B cell (primary cell): ENCODE measurements around the gene STX1A. TPM values are rescaled to one million over a fixed set of nuclear protein-coding genes. Genes with fewer than 3 reads are reported as not detected.

Experiments used
- ATAC-seq: fragments of 200-7000 bp; cut with Tn5 transposase; one replicate; pipeline ENCODE4 v1.10.0; 2021; ENCODE audit warnings: low read depth, mild to moderate bottlenecking, moderate number of reproducible peaks, moderate library complexity
- CTCF ChIA-PET: fragments of 350-600 bp; sonication (Branson Sonifier 250); formaldehyde crosslinking; loops from one replicate; lab custom pipeline; 2021; ENCODE audit warnings: antibody characterized with exemption, inconsistent platforms; lab: Charles Lee
- POLR2A ChIA-PET: fragments of 350-600 bp; sonication (Branson Sonifier 250); formaldehyde crosslinking; loops from one replicate; lab custom pipeline; 2021; ENCODE audit warnings: antibody characterized with exemption; lab: Charles Lee
- DNase-seq: peaks from one replicate; pipeline ENCODE4 v3.0.0; 2013
- H2AFZ ChIP-seq: 2 replicates; pipeline ENCODE4 v1.6.1; 2012; ENCODE audit warnings: mild to moderate bottlenecking, low read depth, low read length; ENCODE audit not compliant: insufficient read depth, poor library complexity, severe bottlenecking
- H3K27ac ChIP-seq, 2 donors: 1 replicate in 1 of 2; 2 replicates in 1 of 2; pipeline ENCODE4 v1.5.1; 2012 to 2013; ENCODE audit warnings: low read length in 2 of 2, mild to moderate bottlenecking in 2 of 2, moderate library complexity in 1 of 2
- H3K27me3 ChIP-seq, 4 experiments: fragments of 200-600 bp in 1 of 4; sonication (generic) in 1 of 4; replicated peaks in 1 of 4; 1 replicate in 2 of 4; 2 replicates in 2 of 4; pipeline versions ENCODE4 v1.6.1 to v1.7.0; 2013 to 2016; ENCODE audit warnings: low read length in 3 of 4, mild to moderate bottlenecking in 2 of 4, mixed read lengths in 1 of 4, moderate library complexity in 1 of 4; ENCODE audit not compliant: insufficient read depth in 4 of 4, control insufficient read depth in 3 of 4; ENCODE audit errors: control extremely low read depth in 1 of 4
- H3K36me3 ChIP-seq, 2 experiments: replicated peaks in 1 of 2; 1 replicate in 1 of 2; 2 replicates in 1 of 2; pipeline versions ENCODE4 v1.6.1 to v1.7.1; 2013; ENCODE audit warnings: low read length in 1 of 2; ENCODE audit not compliant: insufficient read depth in 2 of 2, control insufficient read depth in 1 of 2; ENCODE audit errors: control extremely low read depth in 1 of 2, extremely low read depth in 1 of 2
- H3K4me1 ChIP-seq, 2 donors: fragments of 200-600 bp in 1 of 2; sonication (generic) in 1 of 2; 1 replicate in 1 of 2; 2 replicates in 1 of 2; pipeline versions ENCODE4 v1.5.1 to v1.6.1; 2013 to 2017; ENCODE audit warnings: low read length in 2 of 2; ENCODE audit not compliant: control insufficient read depth in 2 of 2, insufficient read depth in 2 of 2
- H3K4me2 ChIP-seq: replicated peaks from 2 replicates; pipeline ENCODE3; 2012; ENCODE audit warnings: mild to moderate bottlenecking, low read depth, low read length; ENCODE audit not compliant: poor library complexity, severe bottlenecking
- H3K4me3 ChIP-seq, 5 experiments: fragments of 200-600 bp in 1 of 5; sonication (generic) in 1 of 5; 1 replicate in 3 of 5; 2 replicates in 2 of 5; pipeline versions ENCODE4 v1.5.1 to v1.7.0; 2011 to 2016; ENCODE audit warnings: low read length in 4 of 5, mild to moderate bottlenecking in 4 of 5, low read depth in 2 of 5, control low read depth in 1 of 5, moderate library complexity in 1 of 5; ENCODE audit not compliant: insufficient read depth in 1 of 5; ENCODE audit errors: control extremely low read depth in 1 of 5, extremely low read depth in 1 of 5
- H3K79me2 ChIP-seq: fragments of 200-600 bp; sonication (generic); one replicate; pipeline ENCODE4 v1.6.0; 2016; ENCODE audit warnings: low read length; ENCODE audit not compliant: control insufficient read depth, insufficient read depth
- H3K9ac ChIP-seq: fragments of 200-600 bp; sonication (generic); 2 replicates; pipeline ENCODE4 v1.6.1; 2017; ENCODE audit warnings: mild to moderate bottlenecking, low read length, moderate library complexity
- H3K9me3 ChIP-seq, 3 donors: one replicate each; pipeline versions ENCODE4 v1.6.1 to v1.7.1; 2013; ENCODE audit warnings: low read length in 2 of 3; ENCODE audit not compliant: control insufficient read depth in 2 of 3, insufficient read depth in 1 of 3; ENCODE audit errors: control extremely low read depth in 1 of 3
- H4K20me1 ChIP-seq: 2 replicates; pipeline ENCODE4 v1.6.0; 2012; ENCODE audit warnings: mild to moderate bottlenecking, low read length; ENCODE audit not compliant: insufficient read depth, control insufficient read depth, poor library complexity, severe bottlenecking
- H3K27ac Mint-ChIP-seq: one replicate; pipeline ENCODE4 v1.8.0; 2021; ENCODE audit warnings: mixed read lengths
- H3K27me3 Mint-ChIP-seq: one replicate; pipeline ENCODE4 v1.8.0; 2021; ENCODE audit warnings: mixed read lengths
- H3K4me1 Mint-ChIP-seq: one replicate; pipeline ENCODE4 v1.8.0; 2021; ENCODE audit warnings: mixed read lengths
- H3K4me3 Mint-ChIP-seq: one replicate; pipeline ENCODE4 v1.8.0; 2021; ENCODE audit warnings: mixed read lengths
- H3K9me3 Mint-ChIP-seq: one replicate; pipeline ENCODE4 v1.8.0; 2022; ENCODE audit warnings: mixed read lengths; ENCODE audit not compliant: insufficient read depth
- CTCF ChIP-seq: fragments of 200-600 bp; IDR thresholded peaks from one replicate; pipeline ENCODE4 v1.8.0; 2022; ENCODE audit warnings: antibody characterized with exemption, mild to moderate bottlenecking
- EZH2 ChIP-seq: IDR thresholded peaks from 2 replicates; pipeline ENCODE4 v1.6.1; 2012; ENCODE audit warnings: borderline replicate concordance, low read depth, mild to moderate bottlenecking, moderate library complexity, low read length; ENCODE audit not compliant: insufficient read depth, poor library complexity, severe bottlenecking
- WGBS: methylation state at CpG from one replicate; pipeline ENCODE4 v1.1.5; 2013; ENCODE audit warnings: missing lambda C conversion rate; ENCODE audit not compliant: insufficient coverage; 5-methylcytosine and 5-hydroxymethylcytosine counted together
- intact Hi-C: fragments of 100-400 bp; cut with micrococcal nuclease; formaldehyde crosslinking; loops from one replicate; pipeline ENCODE4 v1.10.0; 2022
- polyA plus RNA-seq: library from polyadenylated mRNA; depleted of rRNA; stranded (reverse); fragments of >200 nt; gene quantifications from 2 replicates; pipeline ENCODE4 v1.2.3, GENCODE V29; 2012
- total RNA-seq, 2 donors: library from RNA; stranded (reverse); fragments of 120-200 nt in 1 of 2; gene quantifications; 1 replicate in 1 of 2; 2 replicates in 1 of 2; pipeline versions ENCODE4 v1.2.3 to v1.2.4, GENCODE V29; 2013 to 2022

Gene STX1A
- total and polyA plus RNA-seq, 2 donors (not counting 1 experiment from before 2014, with no cell fraction given), result 3.1 to 9.6 TPM

- Mint-ChIP-seq H3K4me1 (peaks cover 20% of the 10 kb centered on the region), H3K27ac (no peak overlapping the region), H3K4me3 (peak overlapping the region; percentile 83), H3K27me3 (peaks cover 27% of the 10 kb centered on the region), H3K9me3 (no peaks in the 10 kb centered on the region)
- POLR2A ChIA-PET, result no interaction called here
- Histone ChIP-seq H3K9ac (peak overlapping the region; percentile 69), H3K4me3 (peak overlapping the region in 4 of 5 experiments; percentile 59 to 70 (median 62)), H4K20me1 (peaks cover 12% of the 10 kb centered on the region), H2AFZ (peak overlapping the region; percentile 79), H3K27ac (no peak overlapping the region), H3K79me2 (no peaks in the 10 kb centered on the region), H3K4me1 (peaks cover 25 to 31% of the 10 kb centered on the region in 2 donors), H3K9me3 (peaks cover 0 to 11% (median 0%) of the 10 kb centered on the region in 3 donors), H3K36me3 (no peaks in the 10 kb centered on the region), H3K27me3 (peaks cover 0 to 63% (median 25%) of the 10 kb centered on the region in 4 experiments), H3K4me2 (peak overlapping the region; percentile 97)
- TF ChIP-seq EZH2 (no peak), CTCF (no peak)
- intact Hi-C loops, result loop anchor here (2.0 to 5.0 kb wide), 2 partner anchors 36 to 52 kb away; partner anchors contain the start of genes BUD23, DNAJC30 and VPS37D
- CTCF ChIA-PET, result interaction anchor here (0.8 kb wide), 1 partner anchor 111 kb away, joined by 3 read pairs; no protein-coding TSS in a partner anchor
- no peak for ATAC-seq
- 21% methylated on average over 2 of the region's 9 CpGs for WGBS
- no peak for DNase-seq
Observed at GRCh38 chr7:73718438-73718881, 1.0 kb downstream of the STX1A start.

- POLR2A ChIA-PET, result interaction anchor here (0.9 kb wide), 1 partner anchor 17 kb away, joined by 4 read pairs; no protein-coding TSS in a partner anchor
Observed at GRCh38 chr7:73717991-73718405, 1.5 kb downstream of the STX1A start.

More at GRCh38 chr7:73717991-73718405, 1.5 kb downstream of the STX1A start:
- no peak for TF ChIP-seq EZH2
- no peak for TF ChIP-seq CTCF
- Mint-ChIP-seq H3K4me3 (peak overlapping the region; percentile 83), H3K27ac (peak overlapping the region; percentile 70), H3K27me3 (peaks cover 30% of the 10 kb centered on the region), H3K4me1 (peaks cover 20% of the 10 kb centered on the region), H3K9me3 (no peaks in the 10 kb centered on the region)
- Histone ChIP-seq H3K4me3 (peak overlapping the region in 1 of 5 experiments; percentile 66), H3K79me2 (no peaks in the 10 kb centered on the region), H3K27ac (no peak overlapping the region), H3K9me3 (peaks cover 0 to 11% (median 0%) of the 10 kb centered on the region in 3 donors), H2AFZ (no peak overlapping the region), H4K20me1 (peaks cover 12% of the 10 kb centered on the region), H3K36me3 (no peaks in the 10 kb centered on the region), H3K4me2 (peak overlapping the region; percentile 97), H3K4me1 (peaks cover 25 to 31% of the 10 kb centered on the region in 2 donors), H3K9ac (peak overlapping the region; percentile 21), H3K27me3 (peaks cover 0 to 66% (median 25%) of the 10 kb centered on the region in 4 experiments)
- DNase-seq (peak; percentile 50), ATAC-seq (peak; percentile 26)
- intact Hi-C loops, result loop anchor here (2.0 to 5.0 kb wide), 2 partner anchors 36 to 51 kb away; partner anchors contain the start of genes BUD23, DNAJC30 and VPS37D
- under 1% methylated on average over 10 of the region's 10 CpGs for WGBS
- CTCF ChIA-PET, result interaction anchor here (0.8 kb wide), 1 partner anchor 111 kb away, joined by 3 read pairs; no protein-coding TSS in a partner anchor
